Choroid plexus epithelial cell (primary cell): ENCODE data around the gene CTNNA3.

Source experiments
- DNase-seq: peaks from one replicate; pipeline ENCODE4 v3.0.0-alpha.2; 2010; ENCODE audit warnings: low read depth
- H3K4me3 ChIP-seq: 2 replicates; pipeline ENCODE4 v1.5.1; 2011; ENCODE audit warnings: low read depth, mild to moderate bottlenecking, control low read depth, low read length, moderate library complexity
- CTCF ChIP-seq: conservative IDR thresholded peaks from 2 replicates; pipeline ENCODE4 v1.5.1; 2011; ENCODE audit warnings: low read depth, mild to moderate bottlenecking, control low read depth, inconsistent platforms, low read length, moderate library complexity

The CTNNA3 gene

GRCh38 chr10:67629461-67629971 lies 66.5 kb downstream of the CTNNA3 start:
- no peak for TF ChIP-seq CTCF
- peak; percentile 26 for DNase-seq
- H3K4me3 ChIP-seq, result no peak overlapping the region

GRCh38 chr10:67622984-67623383 lies 73.0 kb downstream of the CTNNA3 start:
- TF ChIP-seq CTCF, result no peak
- DNase-seq, result no peak

GRCh38 chr10:67622511-67622910 lies 73.5 kb downstream of the CTNNA3 start:
- H3K4me3 ChIP-seq, result no peak overlapping the region
- no peak for TF ChIP-seq CTCF
- no peak for DNase-seq

More at GRCh38 chr10:67622984-67623383, 73.0 kb downstream of the CTNNA3 start:
- no peak overlapping the region for H3K4me3 ChIP-seq

- TF ChIP-seq CTCF, result no peak
- H3K4me3 ChIP-seq, result no peak overlapping the region
- DNase-seq, result no peak
These were observed 74.2 kb downstream of the CTNNA3 start for GRCh38 chr10:67621834-67622233.

- H3K4me3 ChIP-seq, result no peak overlapping the region
- TF ChIP-seq CTCF, result no peak
- peak; percentile 65 for DNase-seq
These were observed 77.9 kb downstream of the CTNNA3 start for GRCh38 chr10:67618116-67618515.

GRCh38 chr10:67612577-67613537 lies 83.1 kb downstream of the CTNNA3 start:
- DNase-seq, result peak; percentile 58
- no peak for TF ChIP-seq CTCF
- H3K4me3 ChIP-seq, result no peak overlapping the region
